DMS53 (cell line): ENCODE measurements around the gene COG2.
"Not testable (repeated sequence)": the region's sequence is repeated elsewhere in the genome, so short reads cannot be mapped to it uniquely, and the experiment has no call there.

Experiments used
- DNase-seq: peaks from one replicate; lab custom pipeline; 2025; lab: John Stamatoyannopoulos, UW

Gene COG2

DNA sequence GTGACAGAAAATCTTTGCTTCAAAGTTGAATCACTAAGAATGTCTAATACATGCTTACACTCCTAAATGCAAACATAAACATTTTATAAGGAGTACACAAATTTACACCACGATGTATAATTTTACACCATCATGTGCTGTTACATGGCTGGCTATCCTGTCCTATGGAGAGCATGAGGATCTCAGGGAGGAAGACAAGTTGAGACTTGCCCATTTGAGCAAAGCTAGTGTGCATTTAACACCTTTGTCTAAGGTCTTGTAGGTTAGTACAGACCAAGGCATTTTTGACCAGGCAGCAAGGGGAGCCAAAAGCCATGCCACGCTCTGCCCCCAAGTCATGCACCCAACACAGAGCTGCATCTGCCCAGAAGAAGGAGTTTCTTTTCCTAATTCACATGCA is 14.5 kb upstream of the COG2 start:
- DNase-seq: peak; percentile 24

GRCh38 chr1:230629511-230629910 is 12.8 kb upstream of the COG2 start:
- no peak for DNase-seq

DNA sequence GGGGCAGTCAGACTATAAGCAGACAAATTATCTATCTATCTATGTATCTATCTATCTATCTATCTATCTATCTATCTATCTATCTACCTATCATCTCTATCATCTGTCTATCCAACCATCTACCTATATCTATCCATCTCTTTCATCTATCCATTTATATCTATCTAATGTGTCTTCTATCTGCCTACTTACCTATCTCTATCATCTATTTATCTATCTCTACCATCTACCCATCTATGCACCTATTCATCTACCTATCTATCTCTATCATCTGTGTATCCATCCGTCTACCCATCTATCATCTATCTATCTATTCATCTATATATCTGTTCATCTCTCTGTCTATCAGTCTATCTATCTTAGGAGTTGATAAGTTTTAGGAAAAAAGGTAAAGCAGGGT is 10.8 kb upstream of the COG2 start:
- DNase-seq: no peak

DNA sequence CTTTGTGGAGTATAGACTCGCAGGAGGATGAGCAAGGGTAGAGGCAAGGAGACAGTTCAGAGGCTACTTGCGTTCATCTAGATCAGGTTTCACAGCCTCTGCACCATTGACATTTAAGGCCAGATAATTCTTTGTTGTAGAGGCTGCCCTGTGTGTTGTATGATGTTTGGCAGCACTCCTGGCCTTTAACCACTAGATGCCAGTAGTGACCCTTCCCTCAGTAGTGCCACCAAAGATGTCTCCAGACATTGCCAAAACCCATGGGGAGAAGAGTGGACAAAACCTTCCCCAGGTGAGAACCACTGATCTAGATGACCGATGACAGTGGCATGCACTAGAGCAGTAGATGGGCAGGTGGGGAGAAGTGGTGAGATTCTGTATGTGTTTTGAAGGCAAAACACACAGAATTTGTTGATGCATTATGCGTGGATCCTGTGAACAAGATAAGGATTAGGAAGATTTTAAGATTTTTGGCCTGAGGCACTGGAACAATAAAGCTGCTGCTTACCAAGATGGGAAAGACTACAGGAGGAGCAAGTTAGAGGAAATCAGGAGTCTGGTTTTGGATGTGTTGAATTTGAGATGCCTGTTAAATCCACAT is 9.9 kb upstream of the COG2 start:
- peak; percentile 84 for DNase-seq

DNA sequence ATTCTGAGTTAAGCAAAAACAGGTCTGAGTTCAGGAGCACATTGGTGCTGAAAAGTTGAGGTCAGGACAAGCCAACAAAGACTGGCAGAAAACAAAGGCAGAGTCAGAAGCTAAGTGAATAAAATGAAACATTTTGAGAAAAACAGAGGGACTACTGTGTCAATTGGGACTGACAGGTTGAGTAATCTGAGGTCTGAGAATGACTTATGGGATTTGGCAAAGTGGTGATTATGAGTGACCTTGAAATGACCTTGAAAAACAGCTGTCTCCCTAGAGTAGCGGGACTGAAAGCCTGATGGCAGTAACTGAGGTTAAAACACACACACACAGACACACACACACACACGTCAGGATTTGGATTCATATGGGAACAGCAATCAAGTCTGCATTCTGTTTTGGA is 8.8 kb upstream of the COG2 start:
- DNase-seq: no peak

GRCh38 chr1:230634384-230634783 is 7.9 kb upstream of the COG2 start:
- no peak for DNase-seq

DNA sequence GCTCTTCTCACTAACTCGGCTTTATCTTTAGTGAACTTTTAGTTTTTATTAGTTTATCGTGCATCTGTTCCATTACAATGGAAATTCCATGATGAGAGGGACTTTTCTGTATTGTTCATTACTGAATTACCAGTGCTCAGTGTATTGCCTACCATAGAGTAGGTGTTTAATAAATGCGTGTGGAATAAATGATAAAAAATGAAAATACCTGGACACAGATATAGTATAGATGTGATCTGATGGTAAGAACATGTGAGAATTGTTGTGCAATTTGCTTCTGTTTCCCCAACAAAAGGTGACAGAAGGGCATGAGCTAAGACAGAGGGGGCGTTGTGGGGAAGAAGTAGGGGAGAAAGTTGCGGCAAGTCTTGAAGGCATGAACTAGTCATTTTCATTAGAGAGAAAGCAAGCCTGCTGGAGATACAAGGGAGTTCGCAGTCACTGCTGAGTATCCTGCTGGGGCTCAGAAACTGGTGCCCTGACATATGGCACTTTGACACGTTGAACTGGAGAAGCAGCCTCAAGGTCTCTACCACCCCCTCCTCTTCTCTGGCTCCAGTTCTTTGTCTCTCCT is 5.6 kb upstream of the COG2 start:
- no peak for DNase-seq

GRCh38 chr1:230639714-230640209 is 2.5 kb upstream of the COG2 start:
- peak; percentile 37 for DNase-seq

GRCh38 chr1:230641346-230641745 is 935 bp upstream of the COG2 start:
- no peak for DNase-seq

- no peak for DNase-seq
These were observed 400 bp upstream of the COG2 start for GRCh38 chr1:230641900-230642262.

DNA sequence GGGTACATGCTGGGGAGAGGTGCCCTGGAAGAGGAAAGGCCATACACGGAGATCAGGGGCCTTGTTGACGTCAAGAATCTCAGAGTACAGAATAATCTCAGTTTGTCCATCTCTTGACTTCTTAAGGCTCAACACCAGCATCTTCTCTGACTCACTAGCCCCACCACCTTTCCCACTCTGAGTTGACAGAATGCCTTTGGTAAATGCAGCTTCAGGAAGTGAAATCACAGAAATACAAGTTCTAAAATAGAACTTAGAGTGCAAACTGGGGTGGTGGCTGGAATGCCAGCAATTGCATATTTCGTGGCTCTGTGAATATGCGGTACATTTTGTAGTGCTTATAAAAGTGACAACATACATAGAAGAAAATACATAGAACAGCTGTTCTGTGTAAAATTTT is 1.6 kb downstream of the COG2 start:
- no peak for DNase-seq

DNA sequence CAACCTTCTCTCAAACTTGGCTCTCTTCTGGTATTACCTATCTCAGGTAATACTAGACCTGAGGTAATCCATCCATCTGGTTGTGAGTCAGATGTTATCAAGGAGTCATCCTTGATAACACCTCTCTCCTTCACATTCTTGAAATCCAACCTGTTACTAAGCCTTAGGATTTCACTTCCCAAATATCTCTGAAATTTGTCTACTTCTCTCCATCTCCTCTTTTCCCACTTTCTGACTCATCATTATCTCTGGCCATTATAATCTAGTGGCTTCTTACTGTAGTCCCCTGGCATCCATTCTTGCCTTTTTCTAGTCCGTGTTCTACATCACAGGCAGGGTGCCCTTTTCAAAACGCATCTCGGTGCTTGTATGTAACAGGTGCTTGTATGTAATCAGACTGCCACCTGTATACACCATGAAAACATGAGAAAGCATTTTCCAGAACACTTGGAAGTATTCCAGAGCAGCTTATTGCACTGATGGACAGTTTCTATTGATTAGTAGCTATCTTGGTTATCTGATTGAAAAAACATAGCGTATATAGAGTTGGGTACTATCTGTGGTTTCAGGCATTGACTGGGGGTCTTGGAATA is 4.5 kb downstream of the COG2 start:
- DNase-seq: no peak

GRCh38 chr1:230647321-230647720 is 5.0 kb downstream of the COG2 start:
- DNase-seq: no peak

GRCh38 chr1:230648114-230648513 is 5.8 kb downstream of the COG2 start:
- no peak for DNase-seq

DNA sequence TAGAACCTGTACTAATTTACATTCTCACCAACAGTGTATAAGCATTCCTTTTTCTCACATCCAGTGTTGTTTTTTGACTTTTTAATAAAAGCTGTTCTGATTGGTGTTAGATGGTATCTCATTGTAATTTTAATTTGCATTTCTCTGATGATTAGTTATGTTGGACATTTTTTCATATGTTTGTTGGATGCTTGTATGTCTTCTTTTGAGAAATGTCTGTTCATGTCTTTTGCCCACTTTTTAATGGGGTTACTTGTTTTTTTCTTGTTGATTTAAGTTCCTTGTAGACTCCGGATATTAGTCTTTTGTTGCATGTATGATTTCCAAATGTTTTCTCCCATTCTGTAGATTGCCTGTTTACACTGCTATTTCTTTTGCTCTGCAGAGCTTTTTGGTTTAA is 8.0 kb downstream of the COG2 start:
- no peak for DNase-seq

DNA sequence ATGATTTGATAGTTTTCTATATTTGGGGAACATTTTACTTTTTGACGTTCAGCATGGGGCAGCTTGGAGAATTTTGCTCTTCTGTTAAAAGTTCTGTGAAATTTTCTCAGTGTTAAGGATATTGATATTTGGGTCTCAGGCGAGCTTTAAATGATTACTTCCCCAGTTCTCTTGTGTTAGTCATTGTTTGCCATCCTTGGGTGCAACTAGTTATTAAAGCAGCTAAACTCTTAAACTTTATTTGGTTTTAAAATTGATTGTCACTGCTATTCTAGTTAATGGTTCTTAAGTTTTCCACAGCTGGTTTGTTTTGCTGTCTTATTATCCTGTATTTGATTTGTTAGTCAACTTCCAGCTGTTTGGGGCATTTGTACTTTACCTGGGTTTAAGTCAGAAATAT is 9.0 kb downstream of the COG2 start:
- DNase-seq: no peak

- DNase-seq: not testable (repeated sequence)
These were observed 14.4 kb downstream of the COG2 start for GRCh38 chr1:230656719-230657118.

GRCh38 chr1:230658103-230658502 is 15.8 kb downstream of the COG2 start:
- DNase-seq: not testable (repeated sequence)

- DNase-seq: no peak
These were observed 16.4 kb downstream of the COG2 start for GRCh38 chr1:230658691-230659090.

DNA sequence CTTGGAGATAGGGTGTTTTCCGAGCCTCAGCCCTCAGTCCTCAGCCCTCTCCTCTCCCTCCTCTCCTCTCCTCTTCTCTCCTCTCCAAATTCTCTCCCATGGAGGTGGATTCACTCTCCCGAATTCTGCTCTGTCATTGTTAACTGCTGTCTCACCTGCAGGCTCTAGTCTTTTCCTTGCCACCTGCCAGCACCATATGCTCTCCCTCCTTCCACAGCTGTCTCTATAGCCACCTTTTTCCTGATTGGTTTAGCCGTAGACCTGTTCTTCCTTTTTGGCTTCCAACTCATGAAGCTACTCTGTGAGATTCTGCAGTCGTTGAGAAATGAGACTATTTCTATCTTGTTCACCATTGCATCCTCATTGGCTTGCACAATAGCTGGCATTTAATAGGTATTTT is 19.7 kb downstream of the COG2 start:
- DNase-seq: peak; percentile 64

DNA sequence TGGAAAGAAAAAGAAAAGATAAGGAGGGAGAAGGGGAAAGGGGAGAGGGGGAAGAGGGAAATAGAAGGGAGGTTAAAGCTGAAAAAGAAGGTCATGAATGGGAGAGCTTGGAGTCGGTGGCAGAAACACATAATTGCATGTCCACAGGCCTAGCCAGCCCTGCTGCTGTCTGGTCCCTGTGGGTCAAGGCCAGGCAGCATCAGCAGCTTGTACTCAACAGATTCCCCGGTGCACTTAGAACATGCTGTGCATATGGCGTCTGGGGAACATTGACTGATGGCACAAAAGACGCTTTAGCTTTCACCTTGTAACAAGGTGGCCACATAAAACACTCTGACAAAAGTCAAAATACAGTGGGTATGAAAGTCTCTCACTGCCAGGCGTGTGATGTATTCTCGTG is 25.9 kb downstream of the COG2 start:
- no peak for DNase-seq

GRCh38 chr1:230669543-230669942 is 27.3 kb downstream of the COG2 start:
- no peak for DNase-seq

DNA sequence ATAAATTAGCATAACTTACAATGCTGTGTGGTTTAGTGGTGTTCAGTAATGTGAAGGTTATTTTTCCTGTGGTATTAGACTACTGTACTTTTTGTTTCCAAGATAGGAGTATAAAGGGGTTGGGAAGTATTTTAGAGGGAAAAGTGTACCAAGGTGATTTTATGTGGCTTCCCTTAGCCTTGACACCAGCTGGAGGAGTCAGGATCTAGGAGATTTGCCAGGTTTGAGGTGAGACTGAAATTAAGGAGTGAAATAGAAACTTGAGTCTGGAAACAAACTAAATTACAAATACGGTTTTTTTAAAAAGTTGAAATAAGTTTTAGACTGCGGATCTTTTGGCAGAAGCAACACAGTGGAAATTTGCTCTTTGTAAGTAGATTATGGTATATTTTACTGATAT is 32.3 kb downstream of the COG2 start:
- DNase-seq: no peak

GRCh38 chr1:230677200-230677599 is 34.9 kb downstream of the COG2 start:
- no peak for DNase-seq
